Activated B cell treated with CpG ODN at 0.5 μM for 24 hours (primary cell): ENCODE data around the gene VNN1. TPM values are rescaled to one million over a fixed set of nuclear protein-coding genes. Genes with fewer than 3 reads are reported as not detected.

Experiments used
- ATAC-seq: fragments of 200-7000 bp; cut with Tn5 transposase; one replicate; pipeline ENCODE4 v1.10.0; 2021; ENCODE audit warnings: low read depth, mild to moderate bottlenecking, moderate library complexity
- CTCF ChIA-PET: fragments of 350-600 bp; sonication (Branson Sonifier 250); formaldehyde crosslinking; loops from one replicate; lab custom pipeline; 2021; ENCODE audit warnings: antibody characterized with exemption; lab: Charles Lee
- POLR2A ChIA-PET: fragments of 350-600 bp; sonication (Branson Sonifier 250); formaldehyde crosslinking; loops from one replicate; lab custom pipeline; 2021; ENCODE audit warnings: antibody characterized with exemption; lab: Charles Lee
- DNase-seq: peaks from one replicate; pipeline ENCODE4 v3.0.0; 2022
- H3K27ac Mint-ChIP-seq: one replicate; pipeline ENCODE4 v1.8.0; 2020; ENCODE audit warnings: mixed read lengths
- H3K27me3 Mint-ChIP-seq: one replicate; pipeline ENCODE4 v1.8.0; 2021; ENCODE audit warnings: mixed read lengths
- H3K36me3 Mint-ChIP-seq: one replicate; pipeline ENCODE4 v1.8.0; 2021; ENCODE audit warnings: low read depth, mixed read lengths
- H3K4me1 Mint-ChIP-seq: one replicate; pipeline ENCODE4 v1.8.0; 2021; ENCODE audit warnings: mixed read lengths
- H3K4me3 Mint-ChIP-seq: one replicate; pipeline ENCODE4 v1.8.0; 2020; ENCODE audit warnings: mild to moderate bottlenecking, mixed read lengths
- H3K9me3 Mint-ChIP-seq: one replicate; pipeline ENCODE4 v1.8.0; 2020; ENCODE audit warnings: mixed read lengths
- CTCF ChIP-seq: fragments of 200-600 bp; IDR thresholded peaks from one replicate; pipeline ENCODE4 v1.8.0; 2022; ENCODE audit warnings: antibody characterized with exemption, mild to moderate bottlenecking
- intact Hi-C: fragments of 100-400 bp; cut with micrococcal nuclease; formaldehyde crosslinking; loops from one replicate; pipeline ENCODE4 v1.15.1; 2024
- total RNA-seq: library from RNA; stranded (reverse); gene quantifications from 2 replicates; pipeline ENCODE4 v1.2.3, GENCODE V29; 2022

The VNN1 gene
- 0.07 TPM in 1 of 2 replicates, not detected in the other for total RNA-seq

GRCh38 chr6:132713352-132714134 lies at the start of gene VNN1:
VNN1 (minus strand) TSS chr6:132714055; CDS start chr6:132714035, 20 bp downstream.
- DNase-seq: no peak
- intact Hi-C loops: no loop called here
- Mint-ChIP-seq H3K27me3 (no peaks in the 10 kb centered on the region), H3K4me3 (no peak within 1 kb of the TSS), H3K27ac (peak within 1 kb of the TSS; percentile 46), H3K9me3 (no peaks in the 10 kb centered on the region), H3K4me1 (peaks cover 13% of the 10 kb centered on the region), H3K36me3 (no peaks in the 10 kb centered on the region)
- ATAC-seq: peak; percentile 62
- ChIA-PET CTCF (interaction anchor here (1.3 kb wide), 1 partner anchor 44 kb away, joined by 3 read pairs; no protein-coding TSS in a partner anchor), POLR2A (interaction anchor here (1.2 kb wide), 1 partner anchor 10 kb away, joined by 3 read pairs; no protein-coding TSS in a partner anchor)
- no peak for TF ChIP-seq CTCF

- DNase-seq (peak; percentile 21), ATAC-seq (peak; percentile 90)
- Mint-ChIP-seq H3K4me1 (peaks cover 45% of the 10 kb centered on the region), H3K36me3 (peaks cover 6% of the 10 kb centered on the region), H3K27me3 (no peaks in the 10 kb centered on the region), H3K27ac (peak overlapping the region; percentile 82), H3K9me3 (no peaks in the 10 kb centered on the region), H3K4me3 (peak overlapping the region; percentile 81)
- ChIA-PET CTCF (interaction anchor here (0.7 to 10.6 kb wide), 10 partner anchors 19 to 483 kb away, joined by 3 to 126 read pairs (median 4); partner anchors contain the start of gene SLC18B1), POLR2A (interaction anchor here (0.6 to 6.5 kb wide), 10 partner anchors 12 to 1640 kb away, joined by 3 to 48 read pairs (median 4); partner anchors contain the start of genes RPS12 and SLC18B1)
- intact Hi-C loops: loop anchor here (1.0 to 2.0 kb wide), 2 partner anchors 36 to 51 kb away; partner anchors contain the start of genes RPS12 and SLC18B1
- no peak for TF ChIP-seq CTCF
These were observed 49.4 kb upstream of the VNN1 start for GRCh38 chr6:132763269-132763668.

GRCh38 chr6:132760256-132760655 lies 46.4 kb upstream of the VNN1 start:
- Mint-ChIP-seq H3K9me3 (no peaks in the 10 kb centered on the region), H3K36me3 (peaks cover 12% of the 10 kb centered on the region), H3K4me1 (peaks cover 44% of the 10 kb centered on the region), H3K27me3 (no peaks in the 10 kb centered on the region), H3K27ac (peak overlapping the region; percentile 14), H3K4me3 (no peak overlapping the region)
- POLR2A ChIA-PET: interaction anchor here (6.5 kb wide), 1 partner anchor 55 kb away, joined by 48 read pairs; the partner anchor contains the start of gene RPS12
- intact Hi-C loops: no loop called here
- ATAC-seq: no peak
- TF ChIP-seq CTCF: no peak
- CTCF ChIA-PET: no interaction called here
- DNase-seq: no peak

GRCh38 chr6:132758689-132759088 lies 44.8 kb upstream of the VNN1 start:
- DNase-seq (no peak), ATAC-seq (no peak)
- no peak overlapping the region for H3K27ac Mint-ChIP-seq
- H3K27me3 Mint-ChIP-seq: no peaks in the 10 kb centered on the region
- no peaks in the 10 kb centered on the region for H3K9me3 Mint-ChIP-seq
- peaks cover 41% of the 10 kb centered on the region for H3K4me1 Mint-ChIP-seq
- ChIA-PET POLR2A (interaction anchor here (0.7 to 1.9 kb wide), 2 partner anchors 20 to 54 kb away, joined by 3 to 6 read pairs; no protein-coding TSS in a partner anchor), CTCF (no interaction called here)
- TF ChIP-seq CTCF: no peak
- H3K36me3 Mint-ChIP-seq: peaks cover 17% of the 10 kb centered on the region
- intact Hi-C loops: no loop called here
- H3K4me3 Mint-ChIP-seq: no peak overlapping the region

- H3K4me1 Mint-ChIP-seq: peaks cover 43% of the 10 kb centered on the region
- H3K36me3 Mint-ChIP-seq: peaks cover 58% of the 10 kb centered on the region
- H3K27me3 Mint-ChIP-seq: no peaks in the 10 kb centered on the region
- ATAC-seq (no peak), DNase-seq (no peak)
- no peak overlapping the region for H3K4me3 Mint-ChIP-seq
- intact Hi-C loops: no loop called here
- CTCF ChIA-PET: no interaction called here
- POLR2A ChIA-PET: no interaction called here
- no peak overlapping the region for H3K27ac Mint-ChIP-seq
- TF ChIP-seq CTCF: no peak
- H3K9me3 Mint-ChIP-seq: no peaks in the 10 kb centered on the region
These were observed 38.4 kb upstream of the VNN1 start for GRCh38 chr6:132752255-132752654.
